Ramos (cell line): Measurements from ENCODE around the gene SRXN1.
"Not testable (repeated sequence)": the region's sequence is repeated elsewhere in the genome, so short reads cannot be mapped to it uniquely, and the experiment has no call there.

Experiments used
- in situ Hi-C: fragments of 300-500 bp; cut with MboI; formaldehyde crosslinking; loops from one replicate; pipeline ENCODE4 v1.14.3; 2022; ENCODE audit warnings: low sequenced_read_pairs; ENCODE audit not compliant: unreplicated experiment

The SRXN1 gene

DNA sequence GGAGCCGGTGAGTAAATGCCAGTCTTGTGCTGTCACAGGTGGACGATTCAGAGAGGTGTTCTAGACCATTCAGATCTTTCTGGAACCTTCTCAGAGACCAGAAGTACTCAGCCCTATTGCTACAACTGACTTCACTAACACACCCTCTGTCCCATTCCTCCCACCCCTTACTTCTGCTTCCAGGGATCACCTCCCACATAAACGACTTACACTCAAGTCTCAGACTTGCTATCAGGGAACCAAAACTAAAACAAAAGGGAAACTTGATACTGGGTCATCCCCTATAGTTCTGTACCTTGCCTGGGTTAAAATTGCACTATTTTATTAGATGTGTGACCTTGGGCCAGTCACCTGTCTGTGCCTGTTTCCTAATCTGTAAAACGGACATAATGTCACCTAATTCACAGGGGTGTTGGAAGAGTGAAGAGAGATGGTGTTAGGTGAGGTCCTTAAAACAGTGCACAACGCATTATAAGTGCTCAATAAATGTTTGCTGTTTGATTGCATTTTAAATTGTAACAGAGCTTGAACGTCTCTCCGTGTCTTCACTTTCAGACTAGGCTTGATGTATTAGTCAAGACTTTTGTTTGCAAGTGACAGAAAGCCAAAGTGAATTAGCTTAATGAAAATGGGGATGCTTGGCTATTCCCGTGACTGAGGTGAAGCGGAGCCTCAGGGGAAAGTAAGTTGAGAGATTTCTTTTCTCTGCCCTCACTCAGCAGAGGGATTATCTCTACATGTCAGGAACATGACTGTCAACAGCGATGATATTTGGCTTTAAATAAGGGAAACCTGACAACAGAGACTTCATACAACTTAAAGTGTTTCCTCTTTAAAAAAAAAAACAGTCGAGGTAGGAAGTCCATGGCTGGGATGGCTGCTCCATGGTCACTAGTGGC lies 3.0 kb upstream of the SRXN1 start:
- in situ Hi-C loops, result no loop called here

DNA sequence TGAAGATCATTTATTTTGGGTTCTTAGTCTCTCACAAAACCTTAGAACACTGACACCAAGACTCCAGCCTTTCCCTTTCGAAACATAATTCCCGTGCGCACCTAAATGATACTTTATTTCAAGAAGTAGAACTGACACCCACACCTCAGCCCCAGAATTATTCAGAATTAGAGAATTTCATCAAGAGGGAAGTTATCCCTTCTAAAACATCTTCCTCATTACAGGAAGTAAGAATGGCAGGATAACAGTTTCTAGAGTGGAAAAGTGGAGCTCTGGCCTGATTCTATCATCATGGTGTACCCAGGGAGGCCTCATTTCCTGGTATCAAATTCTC lies 1.4 kb upstream of the SRXN1 start:
- in situ Hi-C loops, result no loop called here

DNA sequence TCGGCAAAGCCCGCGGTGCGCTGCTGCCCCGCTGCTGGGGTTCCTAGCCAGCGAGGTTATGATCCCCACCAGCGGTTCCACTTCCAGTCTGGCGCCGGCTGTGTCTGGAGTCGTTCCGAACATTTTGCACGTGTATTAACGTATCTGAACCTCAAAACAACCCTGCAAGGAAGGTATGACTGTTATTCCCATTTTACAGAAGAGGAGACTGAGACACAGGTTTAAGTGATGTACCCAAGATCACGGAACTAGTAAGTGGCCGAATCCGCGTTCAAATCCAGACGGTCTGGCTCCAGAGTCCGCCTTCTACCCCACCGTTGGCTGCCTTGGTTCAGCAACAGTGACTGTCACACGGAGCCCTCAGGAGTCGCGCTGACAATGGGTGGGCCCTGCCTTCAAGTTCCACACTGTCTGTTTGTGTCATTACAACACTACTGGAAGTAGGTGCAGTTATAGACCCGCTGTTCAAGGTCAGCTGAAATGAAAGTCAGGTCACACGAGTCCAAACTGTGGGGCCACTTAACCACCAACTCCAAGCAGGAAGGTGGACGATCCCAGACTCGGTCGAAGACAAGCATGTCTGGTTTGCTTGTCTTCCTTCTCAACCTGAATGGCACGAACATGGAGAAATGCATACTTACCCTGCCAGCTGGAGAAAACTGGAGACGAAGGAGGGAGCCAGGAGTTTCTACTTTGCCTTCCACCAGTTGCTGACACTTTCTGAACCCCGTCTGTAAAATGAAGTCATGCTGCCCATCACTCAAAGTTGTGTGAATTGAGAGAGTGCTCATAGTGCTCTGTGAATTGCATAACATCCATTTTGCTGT lies 803 bp upstream of the SRXN1 start:
- in situ Hi-C loops, result no loop called here

DNA sequence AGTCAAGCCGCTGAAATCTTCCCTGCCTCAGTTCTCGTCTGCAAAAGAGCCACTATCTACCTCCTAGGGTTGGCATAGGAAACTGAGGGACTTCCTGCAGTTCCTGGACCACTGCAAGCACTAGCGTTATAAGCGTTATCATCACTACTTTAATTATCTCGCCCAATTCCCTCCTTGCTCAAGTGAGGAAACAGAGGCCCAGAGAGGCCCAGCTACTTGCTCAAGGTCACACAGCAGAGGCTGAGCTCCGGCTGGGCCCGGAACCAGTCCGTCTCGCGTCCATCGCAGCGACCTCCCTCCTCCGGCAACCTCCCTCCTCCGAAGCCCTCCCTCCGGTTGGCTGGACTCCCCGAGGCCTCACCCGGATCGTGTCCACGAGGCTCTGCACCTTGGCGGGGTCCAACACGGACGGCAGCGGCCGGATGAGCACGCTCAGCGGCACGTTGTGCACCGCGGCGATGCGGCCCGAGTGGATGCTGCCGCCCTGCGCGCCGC lies 338 bp downstream of the SRXN1 start:
- in situ Hi-C loops, result no loop called here

DNA sequence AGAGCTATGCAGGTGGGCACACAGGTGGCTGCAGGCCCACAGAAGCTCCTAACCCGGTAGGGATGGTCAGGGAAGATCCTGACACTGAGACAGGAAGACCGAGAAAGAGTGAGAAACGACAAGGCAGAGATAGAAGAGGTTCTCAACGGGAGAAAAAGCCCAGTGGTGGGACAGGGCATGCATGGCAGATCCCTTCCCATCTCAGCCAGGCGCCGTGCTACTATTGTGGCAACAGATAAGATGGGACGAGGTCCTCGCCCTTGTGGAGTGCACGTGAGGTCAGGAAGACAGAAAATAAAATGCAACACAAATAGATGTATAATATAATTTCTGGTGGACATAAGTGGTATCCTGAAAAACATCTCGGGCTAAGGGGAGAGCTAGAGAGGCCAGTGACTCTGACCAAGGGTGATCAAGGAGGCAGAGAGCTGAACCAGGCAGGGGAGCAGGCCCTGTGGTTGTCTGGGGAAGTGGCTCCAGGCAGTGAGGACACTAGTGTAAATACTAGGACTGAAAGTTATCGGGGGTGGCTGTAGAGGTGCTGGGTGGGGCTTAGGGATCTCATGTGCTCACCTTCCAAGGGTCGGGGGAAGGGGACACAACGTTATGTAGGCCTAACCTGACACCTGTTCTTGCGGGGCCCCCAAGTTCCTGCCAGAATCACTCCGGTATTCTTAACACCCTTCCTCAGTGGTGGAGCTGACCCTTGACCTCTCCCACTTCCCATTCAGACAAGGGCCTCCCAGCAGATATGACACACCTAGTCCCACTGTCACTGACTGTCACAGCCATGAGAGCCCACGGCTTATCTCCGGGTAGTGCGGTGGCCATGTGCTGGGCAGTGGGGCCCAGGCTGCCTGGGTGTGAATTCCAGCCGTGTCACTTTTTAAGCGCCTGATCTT lies 1.0 kb downstream of the SRXN1 start:
- in situ Hi-C loops, result no loop called here

DNA sequence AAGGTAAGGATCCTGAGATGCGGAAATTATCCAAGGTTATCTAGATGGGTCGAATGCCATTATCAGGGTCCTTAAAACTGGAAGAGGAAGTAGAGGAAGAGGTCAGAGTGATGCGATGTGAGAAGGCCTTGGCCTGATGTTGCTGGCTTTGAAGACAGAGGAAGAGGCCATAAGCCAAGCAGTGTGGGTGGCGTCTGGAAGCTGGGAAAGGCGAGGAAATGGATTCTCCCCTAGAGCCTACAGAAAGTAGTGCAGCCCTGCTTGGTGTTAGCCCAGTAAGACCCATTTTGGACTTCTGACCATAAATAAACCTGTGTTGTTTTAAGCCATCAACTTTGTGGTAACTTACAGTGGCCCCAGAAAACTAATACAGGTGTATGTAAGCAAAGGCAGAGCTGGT lies 2.0 kb downstream of the SRXN1 start:
- in situ Hi-C loops, result no loop called here

DNA sequence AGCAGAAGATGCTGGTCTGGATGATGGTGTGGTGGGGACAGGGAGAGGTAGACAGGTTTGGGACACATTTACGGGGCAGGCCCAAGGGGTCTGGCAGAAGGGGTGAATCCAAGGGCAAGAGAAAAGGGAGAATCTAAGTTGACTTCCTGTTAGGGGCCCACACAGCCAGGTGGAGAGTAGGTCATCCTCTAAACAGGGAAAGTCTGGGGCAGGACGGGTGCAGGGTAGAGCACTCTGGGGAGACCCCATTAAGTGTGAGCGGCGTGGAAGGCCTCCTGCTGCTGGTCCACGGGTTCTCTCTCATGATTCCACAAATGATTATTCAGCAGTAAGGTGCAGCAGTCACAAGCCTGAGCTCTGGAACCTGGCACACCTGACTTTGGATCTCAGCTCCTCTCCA lies 2.7 kb downstream of the SRXN1 start:
- in situ Hi-C loops, result no loop called here

DNA sequence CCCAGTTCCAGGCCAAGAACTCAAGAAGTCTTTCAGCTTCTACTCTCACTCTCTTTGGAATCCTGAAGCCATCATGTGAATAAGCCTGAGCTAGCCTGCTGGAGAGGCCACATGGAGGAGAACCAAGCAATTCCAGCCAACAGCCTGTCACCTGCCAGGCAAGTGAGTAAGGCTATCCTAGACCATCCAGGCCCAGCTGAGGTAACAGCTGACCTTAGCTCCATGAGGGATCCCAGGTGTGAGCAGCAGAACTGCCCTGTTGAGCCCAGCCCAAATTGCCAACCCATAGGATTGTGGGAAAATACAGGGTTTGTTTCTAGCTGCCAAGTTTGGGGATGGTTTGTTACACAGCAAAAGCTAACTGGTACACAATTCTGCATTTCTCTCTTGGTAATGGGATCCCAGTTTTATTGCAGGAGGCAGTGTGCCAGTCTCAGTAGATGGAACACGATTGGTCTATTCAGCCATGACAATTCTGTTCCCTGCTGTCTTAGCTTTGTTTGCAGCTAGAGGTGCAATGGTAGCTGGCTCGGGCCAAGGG lies 5.5 kb downstream of the SRXN1 start:
- in situ Hi-C loops, result loop anchor here (5.0 kb wide), 1 partner anchor 290 kb away; no protein-coding TSS in a partner anchor

DNA sequence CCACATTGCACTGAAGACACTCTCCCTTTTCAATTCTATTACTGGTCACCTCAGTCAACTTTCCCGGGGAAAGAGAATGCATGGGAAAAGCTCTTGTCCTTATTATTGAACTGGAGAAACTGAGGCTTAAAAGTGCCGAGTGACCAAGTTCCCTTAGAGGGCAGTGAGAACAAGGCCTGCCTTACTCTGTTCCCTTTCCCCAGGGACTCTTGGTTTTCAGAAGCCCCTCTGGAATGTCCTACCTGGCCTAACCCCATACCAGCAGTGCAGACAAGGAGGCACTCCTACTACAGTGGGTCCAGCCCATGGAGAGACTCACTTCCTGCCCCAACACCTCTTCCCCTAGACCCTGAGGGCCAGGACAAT lies 6.1 kb downstream of the SRXN1 start:
- in situ Hi-C loops, result loop anchor here (5.0 kb wide), 1 partner anchor 290 kb away; no protein-coding TSS in a partner anchor

DNA sequence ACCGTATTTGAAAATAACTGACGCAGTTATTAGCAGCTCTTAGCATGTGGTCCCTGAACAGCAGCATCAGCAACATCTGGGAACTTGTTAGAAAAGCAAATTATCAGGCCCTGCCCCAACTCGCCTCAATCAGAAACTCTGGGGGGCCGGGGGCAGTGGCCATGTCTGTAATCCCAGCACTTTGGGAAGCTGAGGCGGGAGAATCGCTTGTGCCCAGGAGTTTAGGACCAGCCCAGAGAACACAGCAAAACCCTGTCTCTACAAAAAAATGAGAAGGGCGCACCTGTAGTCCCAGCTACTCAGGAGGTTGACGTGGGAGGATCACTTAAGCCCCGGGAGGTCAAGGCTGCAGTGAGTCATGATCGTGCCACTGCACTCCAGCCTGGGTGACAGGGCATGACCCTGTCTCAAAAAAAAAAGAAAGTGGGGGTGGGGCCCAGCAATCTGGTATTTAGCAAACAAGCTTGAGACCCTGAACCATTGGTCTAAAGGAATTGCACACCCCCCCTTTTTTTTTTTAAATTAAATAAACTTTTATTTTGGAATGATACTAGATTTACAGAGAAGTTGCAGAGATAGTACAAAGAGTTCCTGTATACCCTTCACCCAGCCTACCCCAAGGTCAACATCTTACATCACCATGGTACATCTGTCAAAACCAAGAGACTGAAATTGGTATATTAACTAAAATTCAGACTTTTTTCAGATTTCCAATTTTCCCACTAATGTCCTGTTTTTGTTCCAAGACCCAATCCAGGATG lies 6.7 kb downstream of the SRXN1 start:
- in situ Hi-C loops, result loop anchor here (5.0 kb wide), 1 partner anchor 289 kb away; no protein-coding TSS in a partner anchor

DNA sequence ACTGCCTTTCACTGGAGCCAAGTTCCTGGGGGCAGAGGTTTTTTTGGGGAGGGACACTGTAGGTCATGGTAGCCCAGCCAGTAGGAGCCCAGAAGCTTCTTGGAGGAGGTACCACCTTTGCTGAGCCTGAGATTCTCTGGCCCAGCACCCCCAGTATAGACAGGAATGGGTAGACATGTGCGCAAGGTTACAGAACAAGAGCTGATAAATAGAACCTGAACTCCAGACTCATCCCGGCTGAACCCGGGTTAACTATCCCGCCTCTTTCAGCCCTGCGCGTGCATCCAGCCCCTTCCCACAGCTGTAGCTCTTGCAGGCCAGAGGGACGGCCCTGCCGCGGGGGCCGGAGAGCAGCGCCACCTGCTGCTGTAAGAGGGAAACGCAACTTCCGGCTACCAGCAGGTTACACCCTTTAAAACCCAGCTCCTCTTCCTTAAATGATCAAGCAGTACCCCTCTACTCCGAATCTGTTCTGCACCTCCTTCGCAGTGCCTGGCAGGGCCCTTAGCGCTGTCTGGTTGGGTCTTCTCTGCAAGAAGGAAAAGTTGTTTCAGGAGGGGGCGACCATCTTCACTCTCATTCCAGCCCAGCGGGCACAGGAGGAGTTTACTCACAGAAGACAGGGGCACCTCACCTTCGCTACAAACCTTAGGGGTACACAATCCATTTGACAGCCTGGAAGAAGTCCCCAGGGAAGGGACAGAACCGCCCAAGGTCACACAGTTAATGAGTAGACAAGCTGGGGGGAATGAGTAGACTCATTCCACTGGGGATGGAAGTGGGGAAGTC lies 7.5 kb downstream of the SRXN1 start:
- in situ Hi-C loops, result loop anchor here (5.0 kb wide), 1 partner anchor 288 kb away; no protein-coding TSS in a partner anchor

DNA sequence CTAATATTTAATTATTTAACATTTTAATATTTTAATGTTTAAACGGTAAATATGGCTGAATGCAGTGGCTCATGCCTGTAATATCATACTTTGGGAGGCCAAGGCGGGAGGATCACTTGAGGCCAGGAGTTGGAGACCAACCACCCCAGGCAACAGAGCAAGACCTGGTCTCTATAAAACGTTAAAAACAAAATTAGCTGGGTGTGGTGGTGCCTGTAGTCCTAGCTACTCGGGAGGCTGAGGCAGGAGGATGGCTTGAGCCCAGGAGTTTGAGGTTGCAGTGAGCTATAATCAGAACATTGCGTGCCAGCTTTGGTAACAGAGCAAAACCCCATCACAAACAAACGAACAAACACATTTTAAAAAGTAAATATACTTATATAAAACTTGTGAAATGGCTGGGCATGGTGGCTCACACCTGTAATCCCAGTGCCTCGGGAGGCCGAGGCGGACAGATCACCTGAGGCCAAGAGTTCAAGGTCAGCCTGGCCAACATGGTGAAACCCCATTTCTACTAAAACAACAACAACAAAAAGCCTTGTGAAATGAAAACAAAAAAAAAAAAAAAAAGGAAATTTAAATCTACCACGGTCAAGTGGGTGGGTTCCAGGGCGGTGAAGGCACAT lies 8.2 kb downstream of the SRXN1 start:
- in situ Hi-C loops, result loop anchor here (5.0 kb wide), 1 partner anchor 288 kb away; no protein-coding TSS in a partner anchor

DNA sequence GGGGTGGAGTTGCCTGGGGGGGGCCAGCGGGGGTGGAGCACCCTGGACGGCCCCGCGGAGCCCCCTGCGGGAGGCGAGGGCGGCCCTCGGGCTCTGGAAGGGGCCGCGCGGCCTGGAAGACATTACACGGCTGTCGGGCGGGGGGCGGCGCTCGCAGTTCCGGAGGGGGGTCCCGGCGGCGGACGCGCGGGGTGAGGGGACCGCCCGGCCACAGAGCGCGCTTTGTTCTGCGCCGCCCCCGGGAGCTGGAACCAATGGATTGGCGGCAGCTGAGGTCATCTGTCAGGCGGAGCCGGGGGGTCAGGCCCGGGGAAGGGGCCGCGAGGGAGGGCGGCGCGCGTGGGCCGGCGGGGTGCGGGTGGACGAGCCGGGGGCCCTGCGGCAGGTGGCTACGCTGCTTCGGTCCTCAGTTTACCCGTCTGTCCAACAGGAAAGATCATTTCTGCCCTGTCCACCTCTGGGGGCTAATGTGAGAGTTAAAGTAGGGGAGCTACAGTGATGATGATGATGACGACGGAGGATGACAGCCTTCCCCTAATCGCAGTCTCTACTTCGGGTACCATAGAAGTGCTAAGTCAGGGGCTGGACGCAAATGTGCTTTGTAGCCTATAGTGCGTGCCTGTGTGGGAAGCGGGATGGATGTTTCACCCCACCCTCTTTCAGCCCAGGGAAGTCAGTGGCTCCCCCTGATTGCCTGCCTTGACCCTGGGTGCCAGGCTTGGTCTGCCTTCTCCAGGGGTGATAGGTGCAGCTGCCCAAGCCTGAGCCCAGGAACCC lies 10.4 kb downstream of the SRXN1 start:
- in situ Hi-C loops, result no loop called here

DNA sequence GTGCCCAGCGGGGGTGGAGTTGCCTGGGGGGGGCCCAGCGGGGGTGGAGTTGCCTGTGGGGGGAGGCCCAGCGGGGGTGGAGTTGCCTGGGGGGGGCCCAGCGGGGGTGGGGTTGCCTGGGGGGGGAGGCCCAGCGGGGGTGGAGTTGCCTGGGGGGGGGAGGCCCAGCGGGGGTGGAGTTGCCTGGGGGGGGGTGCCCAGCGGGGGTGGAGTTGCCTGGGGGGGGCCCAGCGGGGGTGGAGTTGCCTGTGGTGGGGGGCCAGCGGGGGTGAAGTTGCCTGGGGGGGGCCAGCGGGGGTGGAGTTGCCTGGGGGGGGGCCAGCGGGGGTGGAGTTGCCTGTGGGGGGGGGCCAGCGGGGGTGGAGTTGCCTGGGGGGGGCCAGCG lies 11.0 kb downstream of the SRXN1 start:
- in situ Hi-C loops, result not testable (repeated sequence)

DNA sequence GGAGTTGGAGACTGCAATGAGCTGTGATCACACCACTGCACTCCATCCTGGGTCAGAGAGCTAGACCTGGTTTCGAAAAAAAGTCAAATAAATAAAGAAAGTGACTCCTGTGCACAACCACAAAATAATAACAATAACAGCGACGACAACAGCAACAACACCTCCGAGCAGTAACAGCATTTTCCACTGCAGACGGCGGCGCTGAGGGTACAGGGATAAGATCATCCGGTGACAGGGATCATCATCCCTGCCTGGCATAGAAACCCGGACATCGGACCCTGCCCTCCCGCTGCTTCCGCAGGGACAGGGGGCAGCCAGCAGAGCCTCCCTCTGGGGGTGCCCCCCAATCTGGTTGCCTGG lies 11.5 kb downstream of the SRXN1 start:
- in situ Hi-C loops, result no loop called here

DNA sequence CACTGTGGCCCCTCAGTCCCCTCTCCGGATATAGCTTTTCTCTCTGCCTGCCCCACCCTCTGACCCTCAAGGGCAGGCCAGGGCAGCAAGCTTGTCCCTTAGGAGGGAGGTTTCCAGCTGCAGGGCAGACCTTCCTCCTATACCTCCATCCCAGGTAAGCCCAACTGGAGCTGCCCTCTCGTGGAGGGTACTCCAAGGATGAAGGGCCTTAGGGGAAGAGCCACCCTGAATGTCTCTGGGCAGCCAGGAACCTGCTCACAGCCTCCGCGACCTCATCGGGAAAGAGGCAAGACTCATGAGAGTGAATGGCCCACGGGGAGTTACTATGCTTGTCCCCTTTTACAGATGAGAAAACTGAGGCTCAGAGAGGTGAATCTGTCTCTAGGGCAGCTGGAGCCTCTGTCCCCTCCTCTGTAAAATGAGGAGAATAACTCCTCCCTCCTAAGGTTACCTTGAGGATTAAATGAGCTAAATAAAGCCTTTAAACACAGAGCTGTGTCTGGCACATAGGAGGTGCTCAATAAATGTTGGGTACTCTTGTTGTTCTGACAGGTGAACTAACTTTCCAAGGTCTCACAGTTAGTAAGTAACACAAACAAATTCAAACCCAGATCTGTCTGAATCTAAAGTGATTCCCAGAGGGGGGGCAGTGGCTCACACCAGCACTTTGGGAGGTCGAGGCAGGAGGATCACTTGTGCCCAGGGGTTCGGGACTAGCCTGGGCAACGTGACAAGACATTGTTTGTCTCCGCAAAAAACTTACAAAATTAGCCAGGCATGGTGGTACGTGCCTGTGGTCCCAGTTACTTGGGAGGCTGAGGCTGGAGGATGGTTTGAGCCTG lies 12.1 kb downstream of the SRXN1 start:
- in situ Hi-C loops, result no loop called here
